ENCODE data around the gene STT3B. TPM values are rescaled to one million over a fixed set of nuclear protein-coding genes. Genes with fewer than 3 reads are reported as not detected.

Gene STT3B
- total and polyA plus RNA-seq, 2 of the 13 experiments (the other 11 are each of a cell fraction or from before 2014, with no cell fraction given), result 85.0 to 205 TPM

- 100% methylated on average over 2 of the region's 2 CpGs for WGBS (ENCODE audit: low lambda C conversion rate)
- Histone ChIP-seq H3K36me3 (replicated peaks in 1 of 2; ENCODE audit: control insufficient read depth in 1 of 2, insufficient read depth in 2 of 2, low read length in 2 of 2) (no peaks in the 10 kb centered on the region), H2AFZ (ENCODE audit: low read length) (no peak overlapping the region), H3K9ac (ENCODE audit: insufficient read depth, low read depth, low read length) (no peak overlapping the region), H3K27me3 (ENCODE audit: control insufficient read depth in 1 of 2, insufficient read depth in 2 of 2, low read length in 2 of 2) (no peaks in the 10 kb centered on the region), H3K4me1 (ENCODE audit: insufficient read depth, low read length) (no peaks in the 10 kb centered on the region), H3K4me3 (replicated peaks in 1 of 3; ENCODE audit: insufficient read depth in 1 of 3, low read depth in 2 of 3, low read length in 3 of 3) (no peak overlapping the region), H3K27ac (ENCODE audit: extremely low read length, insufficient read depth, low read length) (no peak overlapping the region), H4K20me1 (ENCODE audit: insufficient read depth, low read length) (peaks cover 46% of the 10 kb centered on the region), H3K9me3 (ENCODE audit: low read length) (no peaks in the 10 kb centered on the region), H3K4me2 (ENCODE audit: low read depth, low read length) (no peak overlapping the region), H3K79me2 (ENCODE audit: insufficient read depth, low read length) (peaks cover 98% of the 10 kb centered on the region)
- no peak for DNase-seq (ENCODE audit: low spot score)
- FAIRE-seq, result no peak
- BruUV-seq (replicated peaks), result no TSS peak
- intact Hi-C loops (cut with micrococcal nuclease; ENCODE audit: unreplicated experiment), result loop anchor here (5.0 kb wide), 1 partner anchor 146 kb away; no protein-coding TSS in a partner anchor
- ATAC-seq, result no peak
- in situ Hi-C loops (cut with HindIII; ENCODE audit: extremely low pct_ligation_motif_present, low pct_unique_long_range_greater_than_20kb), result no loop called here
- ChIA-PET POLR2A (interaction anchor here (1.2 kb wide), 1 partner anchor 19 kb away, joined by 4 read pairs; the partner anchor contains the start of gene STT3B), CTCF (ENCODE audit: low intra/inter-chr PET ratio, low total read pairs) (interaction anchor here (1.0 kb wide), 1 partner anchor 216 kb away, joined by 3 read pairs; no protein-coding TSS in a partner anchor)
- no peak for TF ChIP-seq ATRX (CRISPR knock-in tag; IDR thresholded peaks at IDR 0.05; ENCODE audit: borderline replicate concordance)
- TF ChIP-seq CREM (IDR thresholded peaks at IDR 0.05), result no peak
- no peak for TF ChIP-seq CREM (CRISPR knock-in tag; IDR thresholded peaks at IDR 0.05)
- TF ChIP-seq ZNF878 (CRISPR knock-in tag; IDR thresholded peaks at IDR 0.05), result no peak
- no peak for TF ChIP-seq ZNF343 (CRISPR knock-in tag; IDR thresholded peaks at IDR 0.05)
- no peak for TF ChIP-seq GPN1 (CRISPR knock-in tag; IDR thresholded peaks at IDR 0.05; ENCODE audit: borderline replicate concordance)
- no peak for TF ChIP-seq CREB3 (CRISPR knock-in tag; IDR thresholded peaks at IDR 0.05)
- TF ChIP-seq, protein P1, sequence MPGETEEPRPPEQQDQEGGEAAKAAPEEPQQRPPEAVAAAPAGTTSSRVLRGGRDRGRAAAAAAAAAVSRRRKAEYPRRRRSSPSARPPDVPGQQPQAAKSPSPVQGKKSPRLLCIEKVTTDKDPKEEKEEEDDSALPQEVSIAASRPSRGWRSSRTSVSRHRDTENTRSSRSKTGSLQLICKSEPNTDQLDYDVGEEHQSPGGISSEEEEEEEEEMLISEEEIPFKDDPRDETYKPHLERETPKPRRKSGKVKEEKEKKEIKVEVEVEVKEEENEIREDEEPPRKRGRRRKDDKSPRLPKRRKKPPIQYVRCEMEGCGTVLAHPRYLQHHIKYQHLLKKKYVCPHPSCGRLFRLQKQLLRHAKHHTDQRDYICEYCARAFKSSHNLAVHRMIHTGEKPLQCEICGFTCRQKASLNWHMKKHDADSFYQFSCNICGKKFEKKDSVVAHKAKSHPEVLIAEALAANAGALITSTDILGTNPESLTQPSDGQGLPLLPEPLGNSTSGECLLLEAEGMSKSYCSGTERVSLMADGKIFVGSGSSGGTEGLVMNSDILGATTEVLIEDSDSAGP (CRISPR knock-in tag; IDR thresholded peaks at IDR 0.05; ENCODE audit: borderline replicate concordance), result no peak
- TF ChIP-seq BCL6 (CRISPR knock-in tag; IDR thresholded peaks at IDR 0.05), result no peak
- no peak for TF ChIP-seq SNAPC4 (CRISPR knock-in tag; IDR thresholded peaks at IDR 0.05)
- no peak for TF ChIP-seq ZNF550 (CRISPR knock-in tag; IDR thresholded peaks at IDR 0.05; ENCODE audit: borderline replicate concordance)
- TF ChIP-seq, protein P2, sequence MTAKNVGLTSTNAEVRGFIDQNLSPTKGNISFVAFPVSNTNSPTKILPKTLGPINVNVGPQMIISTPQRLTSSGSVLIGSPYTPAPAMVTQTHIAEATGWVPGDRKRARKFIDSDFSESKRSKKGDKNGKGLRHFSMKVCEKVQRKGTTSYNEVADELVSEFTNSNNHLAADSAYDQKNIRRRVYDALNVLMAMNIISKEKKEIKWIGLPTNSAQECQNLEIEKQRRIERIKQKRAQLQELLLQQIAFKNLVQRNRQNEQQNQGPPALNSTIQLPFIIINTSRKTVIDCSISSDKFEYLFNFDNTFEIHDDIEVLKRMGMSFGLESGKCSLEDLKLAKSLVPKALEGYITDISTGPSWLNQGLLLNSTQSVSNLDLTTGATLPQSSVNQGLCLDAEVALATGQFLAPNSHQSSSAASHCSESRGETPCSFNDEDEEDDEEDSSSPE (CRISPR knock-in tag; IDR thresholded peaks at IDR 0.05), result no peak
- TF ChIP-seq ZNF672 (CRISPR knock-in tag; IDR thresholded peaks at IDR 0.05), result no peak
- no peak for TF ChIP-seq TARDBP (CRISPR knock-in tag; IDR thresholded peaks at IDR 0.05)
- TF ChIP-seq TCF12 (IDR thresholded peaks at IDR 0.05), result no peak
- no peak for TF ChIP-seq TCF12 (CRISPR knock-in tag; IDR thresholded peaks at IDR 0.05)
These were observed 18.9 kb downstream of the STT3B start for GRCh38 chr3:31551646-31552045.
